Fibroblast of lung (primary cell): ENCODE measurements around the gene ADAM15. TPM values are rescaled to one million over a fixed set of nuclear protein-coding genes. Genes with fewer than 3 reads are reported as not detected.

Source experiments
- DNase-seq, 2 donors: peaks; one replicate each; pipeline versions ENCODE4 v3.0.0 to v3.0.0-alpha.2; 2010; ENCODE audit warnings: low read depth in 2 of 2
- H2AFZ ChIP-seq: 2 replicates; pipeline ENCODE4 v1.5.1; 2012; ENCODE audit warnings: low read length, control low read depth, inconsistent platforms
- H3K27ac ChIP-seq: 2 replicates; pipeline ENCODE4 v1.5.1; 2011; ENCODE audit warnings: low read length, control low read depth; ENCODE audit not compliant: insufficient read depth
- H3K27me3 ChIP-seq: 2 replicates; pipeline ENCODE4 v1.5.1; 2011; ENCODE audit warnings: mild to moderate bottlenecking, low read length; ENCODE audit not compliant: control insufficient read depth, insufficient read depth
- H3K36me3 ChIP-seq: 2 replicates; pipeline ENCODE4 v1.5.1; 2011; ENCODE audit warnings: low read length; ENCODE audit not compliant: control insufficient read depth, insufficient read depth
- H3K4me1 ChIP-seq: 2 replicates; pipeline ENCODE4 v1.5.1; 2011; ENCODE audit warnings: low read length; ENCODE audit not compliant: control insufficient read depth, insufficient read depth; ENCODE audit errors: extremely low read depth
- H3K4me2 ChIP-seq: 2 replicates; pipeline ENCODE4 v1.5.1; 2011; ENCODE audit warnings: low read length, control low read depth; ENCODE audit not compliant: insufficient read depth; ENCODE audit errors: extremely low read depth
- H3K4me3 ChIP-seq, 4 experiments: fragments of 200-600 bp in 1 of 4; sonication (generic) in 1 of 4; replicated peaks in 1 of 4; 2 replicates each; pipeline ENCODE4 v1.5.1; 2011 to 2016; ENCODE audit warnings: low read length in 4 of 4, low read depth in 3 of 4, mild to moderate bottlenecking in 3 of 4, control low read depth in 2 of 4, inconsistent platforms in 1 of 4, mixed read lengths in 1 of 4; ENCODE audit not compliant: insufficient read depth in 1 of 4; ENCODE audit errors: control extremely low read depth in 1 of 4
- H3K79me2 ChIP-seq: 2 replicates; pipeline ENCODE4 v1.5.1; 2012; ENCODE audit warnings: mild to moderate bottlenecking, low read length, inconsistent platforms; ENCODE audit not compliant: control insufficient read depth, insufficient read depth
- H3K9ac ChIP-seq: 2 replicates; pipeline ENCODE4 v1.5.1; 2011; ENCODE audit warnings: mild to moderate bottlenecking, low read length, control low read depth; ENCODE audit not compliant: insufficient read depth
- H3K9me3 ChIP-seq: 2 replicates; pipeline ENCODE4 v1.5.1; 2012; ENCODE audit warnings: low read depth, low read length; ENCODE audit not compliant: control insufficient read depth, insufficient read depth
- H4K20me1 ChIP-seq: 2 replicates; pipeline ENCODE4 v1.5.1; 2011; ENCODE audit warnings: low read length; ENCODE audit not compliant: control insufficient read depth, insufficient read depth; ENCODE audit errors: extremely low read depth
- CTCF ChIP-seq, 2 donors: IDR thresholded peaks in 1 of 2; conservative IDR thresholded peaks in 1 of 2; 1 replicate in 1 of 2; 2 replicates in 1 of 2; pipeline ENCODE4 v1.5.1; 2011 to 2012; ENCODE audit warnings: low read length in 2 of 2, control low read depth in 1 of 2, inconsistent platforms in 1 of 2, low read depth in 1 of 2, mild to moderate bottlenecking in 1 of 2
- EZH2 ChIP-seq: IDR thresholded peaks from 2 replicates; pipeline ENCODE4 v1.5.1; 2012; ENCODE audit warnings: low read length, control low read depth, mild to moderate bottlenecking; ENCODE audit errors: missing control alignments
- polyA plus RNA-seq, 2 donors: library from polyadenylated mRNA; depleted of rRNA in 1 of 2; stranded (reverse) in 1 of 2; unstranded in 1 of 2; fragments of >200 nt; gene quantifications; 2 replicates each; pipeline ENCODE4 v1.2.1, GENCODE V29; 2011 to 2012; ENCODE audit warnings: missing spikeins in 1 of 2
- total RNA-seq: library from RNA; depleted of rRNA; stranded (reverse); fragments of >200 nt; gene quantifications from 2 replicates; pipeline ENCODE4 v1.2.1, GENCODE V29; 2014

Gene ADAM15
- total and polyA plus RNA-seq, 2 donors (not counting 1 experiment from before 2014, with no cell fraction given), result 19.5 to 58.5 TPM

DNA sequence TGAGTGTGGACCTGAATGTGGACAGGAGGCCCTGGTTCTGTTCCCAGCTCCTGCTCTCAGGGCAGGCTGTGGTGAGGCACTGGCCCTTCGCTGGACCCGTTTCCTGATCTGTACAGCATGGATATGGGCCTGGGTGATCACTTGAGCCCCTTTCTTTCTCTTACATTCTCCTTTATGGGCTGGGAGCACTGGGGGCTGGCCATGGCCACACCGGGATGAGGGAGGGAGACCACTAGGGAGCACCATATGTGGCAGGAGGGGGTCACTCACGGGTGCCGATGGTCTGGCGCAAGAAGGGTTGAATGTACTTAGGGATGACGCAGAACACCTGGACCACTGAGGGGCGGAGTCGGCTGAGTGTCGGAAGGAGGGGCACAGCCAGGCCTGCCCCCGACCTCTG lies 20.2 kb upstream of the ADAM15 start:
- Histone ChIP-seq H3K4me3 (no peak overlapping the region), H3K27me3 (peaks cover 3% of the 10 kb centered on the region), H3K79me2 (no peaks in the 10 kb centered on the region), H3K4me2 (no peak overlapping the region), H4K20me1 (no peaks in the 10 kb centered on the region), H3K27ac (no peak overlapping the region), H2AFZ (no peak overlapping the region), H3K36me3 (no peaks in the 10 kb centered on the region), H3K4me1 (no peaks in the 10 kb centered on the region), H3K9ac (no peak overlapping the region), H3K9me3 (no peaks in the 10 kb centered on the region)
- no peak for DNase-seq
- TF ChIP-seq EZH2 (no peak), CTCF (conservative IDR thresholded peaks at IDR 0.05 in 1 of 2, IDR thresholded peaks at IDR 0.05 in 1 of 2; ENCODE audit: low read depth in 1 of 2, low read length in 2 of 2) (no peak)

- H3K27ac ChIP-seq, result no peak overlapping the region
- no peaks in the 10 kb centered on the region for H3K4me1 ChIP-seq
- no peaks in the 10 kb centered on the region for H3K36me3 ChIP-seq
- no peaks in the 10 kb centered on the region for H3K9me3 ChIP-seq
- no peak overlapping the region for H3K4me3 ChIP-seq
- no peaks in the 10 kb centered on the region for H4K20me1 ChIP-seq
- no peak overlapping the region for H2AFZ ChIP-seq
- no peak for TF ChIP-seq EZH2
- TF ChIP-seq CTCF (conservative IDR thresholded peaks at IDR 0.05 in 1 of 2, IDR thresholded peaks at IDR 0.05 in 1 of 2; ENCODE audit: low read depth in 1 of 2, low read length in 2 of 2), result no peak
- H3K79me2 ChIP-seq, result no peaks in the 10 kb centered on the region
- H3K27me3 ChIP-seq, result peaks cover 5% of the 10 kb centered on the region
- H3K4me2 ChIP-seq, result no peak overlapping the region
- no peak overlapping the region for H3K9ac ChIP-seq
- DNase-seq, result no peak
Measured at GRCh38 chr1:155032886-155033285, 18.2 kb upstream of the ADAM15 start.

GRCh38 chr1:155033524-155033923 lies 17.6 kb upstream of the ADAM15 start, which contains the start of the genes DCST1 and DCST2:
TSS of gene DCST1 (plus strand) at chr1:155033824. CDS start at chr1:155034037, 213 bp downstream.
TSS of gene DCST2 (minus strand) at chr1:155033781. CDS start at chr1:155033701, 80 bp downstream.
- H3K79me2 ChIP-seq, result no peaks in the 10 kb centered on the region
- H3K36me3 ChIP-seq, result no peaks in the 10 kb centered on the region
- H2AFZ ChIP-seq, result no peak within 1 kb of the TSS
- no peaks in the 10 kb centered on the region for H4K20me1 ChIP-seq
- DNase-seq, result no peak
- TF ChIP-seq CTCF (conservative IDR thresholded peaks at IDR 0.05 in 1 of 2, IDR thresholded peaks at IDR 0.05 in 1 of 2; ENCODE audit: low read depth in 1 of 2, low read length in 2 of 2) (no peak), EZH2 (no peak)
- no peak within 1 kb of the TSS for H3K27ac ChIP-seq
- H3K4me3 ChIP-seq, result no peak within 1 kb of the TSS
- no peaks in the 10 kb centered on the region for H3K4me1 ChIP-seq
- no peak within 1 kb of the TSS for H3K4me2 ChIP-seq
- H3K9ac ChIP-seq, result no peak within 1 kb of the TSS
- H3K27me3 ChIP-seq, result peaks cover 8% of the 10 kb centered on the region
- H3K9me3 ChIP-seq, result no peaks in the 10 kb centered on the region
